K562 (cell line): ENCODE data around the gene FAM111B. TPM values are rescaled to one million over a fixed set of nuclear protein-coding genes. Genes with fewer than 3 reads are reported as not detected.

Source experiments
- C11orf30 ChIP-seq: fragments of 450-650 bp; IDR thresholded peaks from 2 replicates; pipeline ENCODE4 v1.6.1; 2016; ENCODE audit warnings: low read depth, mild to moderate bottlenecking
- CBX8 ChIP-seq: fragments of 200-600 bp; sonication (generic); IDR thresholded peaks from 2 replicates; pipeline ENCODE4 v1.6.1; 2012; ENCODE audit warnings: borderline replicate concordance, mixed run types, low read depth, mild to moderate bottlenecking, moderate library complexity, mixed read lengths, low read length, control low read depth, inconsistent platforms; ENCODE audit not compliant: poor library complexity, severe bottlenecking; ENCODE audit errors: extremely low read depth
- E2F3 ChIP-seq: fragments of 250-450 bp; sonication (Bioruptor Pico); IDR thresholded peaks from 2 replicates; pipeline ENCODE4 v1.4.0; 2020; ENCODE audit warnings: mild to moderate bottlenecking
- NCOA1 ChIP-seq: fragments of 450-650 bp; IDR thresholded peaks from 2 replicates; pipeline ENCODE4 v1.6.1; 2016; ENCODE audit warnings: low read depth
- RBM34 ChIP-seq: fragments of 200-400 bp; formaldehyde crosslinking; IDR thresholded peaks from 2 replicates; pipeline ENCODE4 v1.6.1; 2018; ENCODE audit warnings: low read length, borderline replicate concordance; ENCODE audit not compliant: insufficient read depth
- SP2 ChIP-seq: IDR thresholded peaks from 2 replicates; pipeline ENCODE4 v1.6.1; 2011; ENCODE audit warnings: mild to moderate bottlenecking, low read depth, low read length, moderate library complexity; ENCODE audit not compliant: poor library complexity, severe bottlenecking; ENCODE audit errors: extremely low read depth
- ZNF263 ChIP-seq: sonication (generic); formaldehyde crosslinking; IDR thresholded peaks from 2 replicates; pipeline ENCODE4 v1.8.0; 2022; ENCODE audit warnings: mild to moderate bottlenecking, missing genetic modification reagents, borderline replicate concordance
- ZNF274 ChIP-seq: IDR thresholded peaks from 2 replicates; pipeline ENCODE4 v1.6.1; 2011; ENCODE audit warnings: low read depth, mild to moderate bottlenecking, low read length, moderate library complexity, borderline replicate concordance
- ZNF583 ChIP-seq: fragments of 250-450 bp; sonication (Bioruptor Pico); IDR thresholded peaks from 2 replicates; pipeline ENCODE4 v1.4.0; 2020
- polyA plus RNA-seq, 8 experiments: library from polyadenylated mRNA; depleted of rRNA in 4 of 8; stranded (reverse) in 5 of 8; unstranded in 3 of 8; fragments of >200 nt; fragmentation: Nextera tagmentation in 2 of 8; fragmentation: Illumina TruSeq in 1 of 8; extraction: Ambion mirVana in 2 of 8; extraction: Trizol in 1 of 8; gene quantifications; 2 replicates each; pipeline versions ENCODE4 v1.2.1 to v1.2.3, GENCODE V29; 2011 to 2014; ENCODE audit warnings: inconsistent platforms in 1 of 8, missing spikeins in 1 of 8
- total RNA-seq, 7 experiments: library from RNA; depleted of rRNA in 6 of 7; stranded (reverse); fragments of >200 nt in 6 of 7; fragmentation: Illumina TruSeq in 2 of 7; extraction: Trizol in 2 of 7; gene quantifications; 2 replicates each; pipeline versions ENCODE4 v1.2.1 to v1.2.3, GENCODE V29; 2011 to 2021; ENCODE audit warnings: low replicate concordance in 1 of 7
- TF ChIP-seq, protein P1 (sequence below): fragments of 250-450 bp; sonication (Bioruptor Pico); IDR thresholded peaks from 2 replicates; pipeline ENCODE4 v1.8.0; 2022; ENCODE audit warnings: inconsistent platforms
- TF ChIP-seq, protein P2 (sequence below): fragments of 250-450 bp; sonication (Bioruptor Pico); IDR thresholded peaks from 2 replicates; pipeline ENCODE4 v1.4.0; 2020; ENCODE audit warnings: mild to moderate bottlenecking
- TF ChIP-seq, protein P3 (sequence below): fragments of 450-650 bp; formaldehyde crosslinking; conservative IDR thresholded peaks from 2 replicates; pipeline ENCODE4 v1.4.0; 2022; ENCODE audit warnings: mild to moderate bottlenecking, missing genetic modification characterization
- TF ChIP-seq, protein P4 (sequence below): fragments of 250-450 bp; sonication (Bioruptor Pico); IDR thresholded peaks from 2 replicates; pipeline ENCODE4 v1.4.0; 2020
- TF ChIP-seq, protein P5 (sequence below): fragments of 450-650 bp; IDR thresholded peaks from 2 replicates; pipeline ENCODE4 v1.6.1; 2014; ENCODE audit warnings: low read depth, mild to moderate bottlenecking, moderate library complexity, borderline replicate concordance

Gene FAM111B
- total and polyA plus RNA-seq, 9 of the 15 experiments (the other 6 are each of a cell fraction or from before 2014, with no cell fraction given), result 0.01 to 0.33 (median 0.06) TPM; not detected in 5

DNA sequence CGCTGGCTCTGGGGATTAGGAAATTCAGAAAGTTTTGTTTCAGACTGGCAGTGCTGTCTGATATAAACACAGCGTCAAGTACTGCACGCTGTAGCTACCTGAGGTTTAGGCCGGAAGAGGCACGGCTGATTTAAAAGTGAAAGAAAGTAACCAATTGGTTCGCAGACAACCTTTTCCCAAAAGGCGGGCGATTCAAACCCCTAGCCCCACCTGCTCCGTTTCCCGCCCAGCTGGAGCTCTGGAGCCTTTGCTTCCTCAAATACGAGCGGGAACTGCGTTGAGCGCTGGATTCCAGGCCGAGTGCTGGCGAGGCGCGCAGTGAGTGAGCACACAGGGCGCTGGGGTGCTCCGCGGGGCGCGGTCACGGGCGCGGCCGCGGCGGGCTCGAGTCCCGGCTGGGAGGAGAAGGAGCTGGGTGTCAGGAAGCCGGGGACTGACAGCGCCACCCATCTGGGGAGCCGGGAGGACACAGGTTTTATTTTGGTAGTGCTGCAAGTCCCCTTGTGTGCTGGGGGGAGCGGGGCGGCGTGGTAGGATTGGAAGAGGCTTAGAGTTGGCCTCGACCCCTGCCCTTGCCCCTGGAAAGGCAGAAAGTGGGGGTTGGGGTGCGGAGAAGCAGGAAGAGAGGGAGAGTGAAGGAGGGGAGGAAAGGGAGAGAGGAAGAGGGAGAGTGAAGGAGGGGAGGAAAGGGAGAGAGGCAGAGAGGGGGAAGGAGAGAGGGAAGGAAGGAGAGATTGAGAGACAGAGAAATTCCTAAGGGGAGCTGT lies 37.7 kb downstream of the FAM111B start (continued):
- TF ChIP-seq, protein P1, sequence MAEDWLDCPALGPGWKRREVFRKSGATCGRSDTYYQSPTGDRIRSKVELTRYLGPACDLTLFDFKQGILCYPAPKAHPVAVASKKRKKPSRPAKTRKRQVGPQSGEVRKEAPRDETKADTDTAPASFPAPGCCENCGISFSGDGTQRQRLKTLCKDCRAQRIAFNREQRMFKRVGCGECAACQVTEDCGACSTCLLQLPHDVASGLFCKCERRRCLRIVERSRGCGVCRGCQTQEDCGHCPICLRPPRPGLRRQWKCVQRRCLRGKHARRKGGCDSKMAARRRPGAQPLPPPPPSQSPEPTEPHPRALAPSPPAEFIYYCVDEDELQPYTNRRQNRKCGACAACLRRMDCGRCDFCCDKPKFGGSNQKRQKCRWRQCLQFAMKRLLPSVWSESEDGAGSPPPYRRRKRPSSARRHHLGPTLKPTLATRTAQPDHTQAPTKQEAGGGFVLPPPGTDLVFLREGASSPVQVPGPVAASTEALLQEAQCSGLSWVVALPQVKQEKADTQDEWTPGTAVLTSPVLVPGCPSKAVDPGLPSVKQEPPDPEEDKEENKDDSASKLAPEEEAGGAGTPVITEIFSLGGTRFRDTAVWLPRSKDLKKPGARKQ (CRISPR knock-in tag), result no peak
- TF ChIP-seq ZNF263, result peak; percentile 77
- TF ChIP-seq CBX8, result no peak
- TF ChIP-seq, protein P2, sequence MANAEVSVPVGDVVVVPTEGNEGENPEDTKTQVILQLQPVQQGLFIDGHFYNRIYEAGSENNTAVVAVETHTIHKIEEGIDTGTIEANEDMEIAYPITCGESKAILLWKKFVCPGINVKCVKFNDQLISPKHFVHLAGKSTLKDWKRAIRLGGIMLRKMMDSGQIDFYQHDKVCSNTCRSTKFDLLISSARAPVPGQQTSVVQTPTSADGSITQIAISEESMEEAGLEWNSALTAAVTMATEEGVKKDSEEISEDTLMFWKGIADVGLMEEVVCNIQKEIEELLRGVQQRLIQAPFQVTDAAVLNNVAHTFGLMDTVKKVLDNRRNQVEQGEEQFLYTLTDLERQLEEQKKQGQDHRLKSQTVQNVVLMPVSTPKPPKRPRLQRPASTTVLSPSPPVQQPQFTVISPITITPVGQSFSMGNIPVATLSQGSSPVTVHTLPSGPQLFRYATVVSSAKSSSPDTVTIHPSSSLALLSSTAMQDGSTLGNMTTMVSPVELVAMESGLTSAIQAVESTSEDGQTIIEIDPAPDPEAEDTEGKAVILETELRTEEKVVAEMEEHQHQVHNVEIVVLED (CRISPR knock-in tag), result no peak; the same call in 1 of the 2 replicates
- TF ChIP-seq E2F3, result peak; percentile 99
- no peak for TF ChIP-seq ZNF274
- no peak for TF ChIP-seq RBM34
- TF ChIP-seq, protein P3, sequence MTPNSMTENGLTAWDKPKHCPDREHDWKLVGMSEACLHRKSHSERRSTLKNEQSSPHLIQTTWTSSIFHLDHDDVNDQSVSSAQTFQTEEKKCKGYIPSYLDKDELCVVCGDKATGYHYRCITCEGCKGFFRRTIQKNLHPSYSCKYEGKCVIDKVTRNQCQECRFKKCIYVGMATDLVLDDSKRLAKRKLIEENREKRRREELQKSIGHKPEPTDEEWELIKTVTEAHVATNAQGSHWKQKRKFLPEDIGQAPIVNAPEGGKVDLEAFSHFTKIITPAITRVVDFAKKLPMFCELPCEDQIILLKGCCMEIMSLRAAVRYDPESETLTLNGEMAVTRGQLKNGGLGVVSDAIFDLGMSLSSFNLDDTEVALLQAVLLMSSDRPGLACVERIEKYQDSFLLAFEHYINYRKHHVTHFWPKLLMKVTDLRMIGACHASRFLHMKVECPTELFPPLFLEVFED, result peak; percentile 70
- TF ChIP-seq, protein P4, sequence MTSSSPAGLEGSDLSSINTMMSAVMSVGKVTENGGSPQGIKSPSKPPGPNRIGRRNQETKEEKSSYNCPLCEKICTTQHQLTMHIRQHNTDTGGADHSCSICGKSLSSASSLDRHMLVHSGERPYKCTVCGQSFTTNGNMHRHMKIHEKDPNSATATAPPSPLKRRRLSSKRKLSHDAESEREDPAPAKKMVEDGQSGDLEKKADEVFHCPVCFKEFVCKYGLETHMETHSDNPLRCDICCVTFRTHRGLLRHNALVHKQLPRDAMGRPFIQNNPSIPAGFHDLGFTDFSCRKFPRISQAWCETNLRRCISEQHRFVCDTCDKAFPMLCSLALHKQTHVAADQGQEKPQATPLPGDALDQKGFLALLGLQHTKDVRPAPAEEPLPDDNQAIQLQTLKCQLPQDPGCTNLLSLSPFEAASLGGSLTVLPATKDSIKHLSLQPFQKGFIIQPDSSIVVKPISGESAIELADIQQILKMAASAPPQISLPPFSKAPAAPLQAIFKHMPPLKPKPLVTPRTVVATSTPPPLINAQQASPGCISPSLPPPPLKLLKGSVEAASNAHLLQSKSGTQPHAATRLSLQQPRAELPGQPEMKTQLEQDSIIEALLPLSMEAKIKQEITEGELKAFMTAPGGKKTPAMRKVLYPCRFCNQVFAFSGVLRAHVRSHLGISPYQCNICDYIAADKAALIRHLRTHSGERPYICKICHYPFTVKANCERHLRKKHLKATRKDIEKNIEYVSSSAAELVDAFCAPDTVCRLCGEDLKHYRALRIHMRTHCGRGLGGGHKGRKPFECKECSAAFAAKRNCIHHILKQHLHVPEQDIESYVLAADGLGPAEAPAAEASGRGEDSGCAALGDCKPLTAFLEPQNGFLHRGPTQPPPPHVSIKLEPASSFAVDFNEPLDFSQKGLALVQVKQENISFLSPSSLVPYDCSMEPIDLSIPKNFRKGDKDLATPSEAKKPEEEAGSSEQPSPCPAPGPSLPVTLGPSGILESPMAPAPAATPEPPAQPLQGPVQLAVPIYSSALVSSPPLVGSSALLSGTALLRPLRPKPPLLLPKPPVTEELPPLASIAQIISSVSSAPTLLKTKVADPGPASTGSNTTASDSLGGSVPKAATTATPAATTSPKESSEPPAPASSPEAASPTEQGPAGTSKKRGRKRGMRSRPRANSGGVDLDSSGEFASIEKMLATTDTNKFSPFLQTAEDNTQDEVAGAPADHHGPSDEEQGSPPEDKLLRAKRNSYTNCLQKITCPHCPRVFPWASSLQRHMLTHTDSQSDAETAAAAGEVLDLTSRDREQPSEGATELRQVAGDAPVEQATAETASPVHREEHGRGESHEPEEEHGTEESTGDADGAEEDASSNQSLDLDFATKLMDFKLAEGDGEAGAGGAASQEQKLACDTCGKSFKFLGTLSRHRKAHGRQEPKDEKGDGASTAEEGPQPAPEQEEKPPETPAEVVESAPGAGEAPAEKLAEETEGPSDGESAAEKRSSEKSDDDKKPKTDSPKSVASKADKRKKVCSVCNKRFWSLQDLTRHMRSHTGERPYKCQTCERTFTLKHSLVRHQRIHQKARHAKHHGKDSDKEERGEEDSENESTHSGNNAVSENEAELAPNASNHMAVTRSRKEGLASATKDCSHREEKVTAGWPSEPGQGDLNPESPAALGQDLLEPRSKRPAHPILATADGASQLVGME (CRISPR knock-in tag), result no peak
- TF ChIP-seq ZNF583 (CRISPR knock-in tag), result 0 out of 2 replicates have a peak, but pooled peaks have one; percentile 12
- TF ChIP-seq, protein P5, sequence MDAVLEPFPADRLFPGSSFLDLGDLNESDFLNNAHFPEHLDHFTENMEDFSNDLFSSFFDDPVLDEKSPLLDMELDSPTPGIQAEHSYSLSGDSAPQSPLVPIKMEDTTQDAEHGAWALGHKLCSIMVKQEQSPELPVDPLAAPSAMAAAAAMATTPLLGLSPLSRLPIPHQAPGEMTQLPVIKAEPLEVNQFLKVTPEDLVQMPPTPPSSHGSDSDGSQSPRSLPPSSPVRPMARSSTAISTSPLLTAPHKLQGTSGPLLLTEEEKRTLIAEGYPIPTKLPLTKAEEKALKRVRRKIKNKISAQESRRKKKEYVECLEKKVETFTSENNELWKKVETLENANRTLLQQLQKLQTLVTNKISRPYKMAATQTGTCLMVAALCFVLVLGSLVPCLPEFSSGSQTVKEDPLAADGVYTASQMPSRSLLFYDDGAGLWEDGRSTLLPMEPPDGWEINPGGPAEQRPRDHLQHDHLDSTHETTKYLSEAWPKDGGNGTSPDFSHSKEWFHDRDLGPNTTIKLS, result peak; percentile 88
- peak; percentile 25; the same call in 1 of the 2 replicates for TF ChIP-seq NCOA1
- no peak for TF ChIP-seq C11orf30
- no peak for TF ChIP-seq SP2
